HG03159 (cell line): ENCODE data around the gene PIP5K1A.

Source experiments
- ATAC-seq: cut with Tn5 transposase; IDR thresholded peaks from one replicate; pipeline ENCODE4 v1.9.1; 2021; ENCODE audit warnings: mild to moderate bottlenecking, moderate library complexity; ENCODE audit not compliant: unreplicated experiment

Gene PIP5K1A

GRCh38 chr1:151287767-151288500, 89.6 kb downstream of the PIP5K1A start:
- ATAC-seq = no peak

- ATAC-seq = no peak
Observed at GRCh38 chr1:151288502-151288901, 90.2 kb downstream of the PIP5K1A start.

GRCh38 chr1:151289080-151289935, 91.0 kb downstream of the PIP5K1A start:
- ATAC-seq = no peak

- ATAC-seq = no peak
Observed at GRCh38 chr1:151289991-151290708, 91.8 kb downstream of the PIP5K1A start.

GRCh38 chr1:151290709-151291303, 92.5 kb downstream of the PIP5K1A start:
- no peak for ATAC-seq

- no peak for ATAC-seq
Observed at GRCh38 chr1:151292207-151293030, 94.1 kb downstream of the PIP5K1A start.

GRCh38 chr1:151293093-151293492, 94.7 kb downstream of the PIP5K1A start:
- ATAC-seq = no peak

GRCh38 chr1:151294742-151295462, 96.5 kb downstream of the PIP5K1A start:
- no peak for ATAC-seq
